ENCODE results near the gene RBBP7.

Gene RBBP7

GRCh38 chrX:16825264-16826035 lies 44.7 kb downstream of the RBBP7 start:
- DNase-seq (ENCODE audit: low read depth), result no peak

- DNase-seq (ENCODE audit: low read depth), result no peak
Measured at GRCh38 chrX:16822723-16823122, 47.4 kb downstream of the RBBP7 start.

- no peak for DNase-seq (ENCODE audit: low read depth)
Measured at GRCh38 chrX:16819634-16820033, 50.5 kb downstream of the RBBP7 start.

- DNase-seq (ENCODE audit: low read depth), result no peak
Measured at GRCh38 chrX:16814597-16814996, 55.6 kb downstream of the RBBP7 start.

GRCh38 chrX:16807976-16808542 lies 62.1 kb downstream of the RBBP7 start:
- DNase-seq (ENCODE audit: low read depth), result no peak

- DNase-seq (ENCODE audit: low read depth), result no peak
Measured at GRCh38 chrX:16807548-16807947, 62.6 kb downstream of the RBBP7 start.

- DNase-seq (ENCODE audit: low read depth), result no peak
Measured at GRCh38 chrX:16804923-16805464, 65.2 kb downstream of the RBBP7 start.

GRCh38 chrX:16797841-16798240 lies 72.3 kb downstream of the RBBP7 start:
- DNase-seq (ENCODE audit: low read depth), result no peak

GRCh38 chrX:16797358-16797757 lies 72.8 kb downstream of the RBBP7 start:
- DNase-seq (ENCODE audit: low read depth), result no peak

GRCh38 chrX:16796298-16796697 lies 73.9 kb downstream of the RBBP7 start:
- no peak for DNase-seq (ENCODE audit: low read depth)
